Endothelial cell of umbilical vein (primary cell): ENCODE data around the gene VSTM4. TPM values are rescaled to one million over a fixed set of nuclear protein-coding genes. Genes with fewer than 3 reads are reported as not detected.

Experiments used
- BruUV-seq: library from RNA; stranded (reverse); fragments of 400-500 nt; replicated peaks from 2 replicates; lab custom pipeline; 2021; lab: Mats Ljungman, UMichigan
- CTCF ChIA-PET: fragments of 300-600, 350-600 bp; sonication (Branson Sonifier 250); formaldehyde crosslinking; loops from one replicate; lab custom pipeline; 2021; ENCODE audit warnings: antibody characterized with exemption, inconsistent platforms; lab: Charles Lee
- POLR2A ChIA-PET: fragments of 300-600, 350-600 bp; sonication (Branson Sonifier 250); formaldehyde crosslinking; loops from one replicate; lab custom pipeline; 2021; ENCODE audit warnings: antibody characterized with exemption, inconsistent platforms; lab: Charles Lee
- DNase-seq: peaks from one replicate; pipeline ENCODE4 v3.0.0-alpha.2; 2011; ENCODE audit warnings: low read depth, low spot score
- FAIRE-seq: peaks from 2 replicates; lab custom pipeline; 2011; peaks lifted over from hg19 to GRCh38; lab: Jason Lieb, UNC
- H2AFZ ChIP-seq: 2 replicates; pipeline ENCODE4 v1.6.0; 2012; ENCODE audit warnings: low read depth, low read length, control low read depth, inconsistent platforms
- H3K27ac ChIP-seq: 2 replicates; pipeline ENCODE4 v1.5.1; 2011; ENCODE audit warnings: low read depth, mild to moderate bottlenecking, control low read depth, low read length, moderate library complexity; ENCODE audit not compliant: insufficient read depth
- H3K27me3 ChIP-seq, 2 experiments: 2 replicates each; pipeline versions ENCODE4 v1.6.0 to v1.6.1; 2011; ENCODE audit warnings: low read length in 2 of 2, mixed read lengths in 1 of 2; ENCODE audit not compliant: control insufficient read depth in 2 of 2, insufficient read depth in 2 of 2
- H3K36me3 ChIP-seq, 2 experiments: 2 replicates in 1 of 2; 3 replicates in 1 of 2; pipeline ENCODE4 v1.5.1; 2011; ENCODE audit warnings: low read length in 2 of 2, mild to moderate bottlenecking in 1 of 2, moderate library complexity in 1 of 2; ENCODE audit not compliant: control insufficient read depth in 2 of 2, insufficient read depth in 2 of 2; ENCODE audit errors: extremely low read depth in 1 of 2
- H3K4me1 ChIP-seq: 3 replicates; pipeline ENCODE4 v1.5.1; 2011; ENCODE audit warnings: mild to moderate bottlenecking, low read length; ENCODE audit not compliant: control insufficient read depth, insufficient read depth; ENCODE audit errors: extremely low read depth
- H3K4me2 ChIP-seq: 2 replicates; pipeline ENCODE4 v1.6.1; 2011; ENCODE audit warnings: low read length, control low read depth, mixed read lengths; ENCODE audit not compliant: insufficient read depth
- H3K4me3 ChIP-seq, 3 experiments: fragments of 200-600 bp in 1 of 3; sonication (generic), shearing (Covaris generic) in 1 of 3; replicated peaks in 1 of 3; 2 replicates each; pipeline ENCODE4 v1.5.1; 2011 to 2016; ENCODE audit warnings: control low read depth in 3 of 3, low read length in 3 of 3, mild to moderate bottlenecking in 2 of 3, inconsistent platforms in 1 of 3, low read depth in 1 of 3, moderate library complexity in 1 of 3; ENCODE audit not compliant: insufficient read depth in 1 of 3
- H3K79me2 ChIP-seq: 2 replicates; pipeline ENCODE4 v1.6.0; 2012; ENCODE audit warnings: low read length, inconsistent platforms; ENCODE audit not compliant: control insufficient read depth, insufficient read depth
- H3K9ac ChIP-seq: replicated peaks from 2 replicates; pipeline ENCODE3; 2011; ENCODE audit warnings: low read length, control low read depth; ENCODE audit not compliant: insufficient read depth; ENCODE audit errors: extremely low read depth
- H3K9me1 ChIP-seq: replicated peaks from 3 replicates; pipeline ENCODE4 v1.6.0; 2011; ENCODE audit warnings: mild to moderate bottlenecking, low read length; ENCODE audit not compliant: control insufficient read depth, insufficient read depth; ENCODE audit errors: extremely low read depth
- H3K9me3 ChIP-seq: replicated peaks from 2 replicates; pipeline ENCODE4 v1.5.1; 2012; ENCODE audit warnings: low read length, inconsistent platforms; ENCODE audit not compliant: control insufficient read depth, insufficient read depth
- H4K20me1 ChIP-seq: replicated peaks from 2 replicates; pipeline ENCODE3; 2011; ENCODE audit warnings: mild to moderate bottlenecking, low read length; ENCODE audit not compliant: control insufficient read depth, insufficient read depth; ENCODE audit errors: extremely low read depth
- CTCF ChIP-seq, 2 donors: IDR thresholded peaks; 1 replicate in 1 of 2; 2 replicates in 1 of 2; pipeline ENCODE4 v1.5.1; 2011; ENCODE audit warnings: low read length in 2 of 2, mild to moderate bottlenecking in 2 of 2, moderate library complexity in 2 of 2, control low read depth in 1 of 2, inconsistent platforms in 1 of 2, low read depth in 1 of 2; ENCODE audit not compliant: insufficient read depth in 1 of 2; ENCODE audit errors: extremely low read depth in 1 of 2
- EZH2 ChIP-seq: IDR thresholded peaks from 2 replicates; pipeline ENCODE4 v1.6.1; 2012; ENCODE audit warnings: borderline replicate concordance, low read depth, mild to moderate bottlenecking, moderate library complexity, low read length, inconsistent platforms; ENCODE audit not compliant: severe bottlenecking
- JUN ChIP-seq: IDR thresholded peaks from 2 replicates; pipeline ENCODE4 v1.6.1; 2011; ENCODE audit warnings: borderline replicate concordance, low read depth; ENCODE audit not compliant: insufficient read length, insufficient read depth
- MAX ChIP-seq: IDR thresholded peaks from 2 replicates; pipeline ENCODE4 v1.6.1; 2011; ENCODE audit not compliant: insufficient read depth, insufficient read length
- MYC ChIP-seq: IDR thresholded peaks from one replicate; pipeline ENCODE4 v1.6.1; 2011; ENCODE audit warnings: mild to moderate bottlenecking, low read depth, low read length
- POLR2A ChIP-seq: IDR thresholded peaks from 2 replicates; pipeline ENCODE4 v1.6.1; 2012; ENCODE audit warnings: low read depth, mild to moderate bottlenecking, control low read depth, low read length
- dilution Hi-C: fragments of 300-500 bp; cut with MboI; formaldehyde crosslinking; loops from one replicate; pipeline ENCODE4 v1.15.0; 2019; ENCODE audit warnings: low sequenced_read_pairs; ENCODE audit not compliant: extremely low pct_ligation_motif_present
- intact Hi-C: fragments of 100-400 bp; cut with micrococcal nuclease; formaldehyde crosslinking; loops from one replicate; pipeline ENCODE4 v1.10.0; 2022
- polyA plus RNA-seq, 4 experiments: library from polyadenylated mRNA; depleted of rRNA in 3 of 4; stranded (reverse) in 3 of 4; unstranded in 1 of 4; fragments of >200 nt; gene quantifications; 2 replicates each; pipeline versions ENCODE4 v1.2.1 to v1.2.3, GENCODE V29; 2011 to 2012; ENCODE audit warnings: missing spikeins in 1 of 4
- total RNA-seq: library from RNA; stranded (reverse); gene quantifications from 2 replicates; pipeline ENCODE4 v1.2.3, GENCODE V29; 2021

Gene VSTM4
- total and polyA plus RNA-seq, 2 donors (not counting 3 experiments of a cell fraction or from before 2014, with no cell fraction given), result 0.07 TPM

- BruUV-seq, result no TSS peak
- DNase-seq (no peak), FAIRE-seq (no peak)
- Histone ChIP-seq H4K20me1 (no peaks in the 10 kb centered on the region), H3K9me1 (no peaks in the 10 kb centered on the region), H3K9ac (no peak overlapping the region), H3K4me3 (no peak overlapping the region), H3K9me3 (no peaks in the 10 kb centered on the region), H3K36me3 (no peaks in the 10 kb centered on the region), H3K27me3 (no peaks in the 10 kb centered on the region), H3K4me1 (no peaks in the 10 kb centered on the region), H3K79me2 (no peaks in the 10 kb centered on the region), H2AFZ (no peak overlapping the region), H3K4me2 (no peak overlapping the region), H3K27ac (no peak overlapping the region)
- TF ChIP-seq MAX, result no peak
- TF ChIP-seq JUN, result no peak
- no peak for TF ChIP-seq EZH2
- TF ChIP-seq CTCF (IDR thresholded peaks at IDR 0.05; ENCODE audit: extremely low read depth in 1 of 2, insufficient read depth in 1 of 2, low read depth in 1 of 2, low read length in 2 of 2), result no peak
- no peak for TF ChIP-seq MYC
- TF ChIP-seq POLR2A, result no peak
- ChIA-PET POLR2A (no interaction called here), CTCF (no interaction called here)
- intact Hi-C loops (no loop called here), dilution Hi-C loops (no loop called here)
Observed at GRCh38 chr10:49099046-49099445, 16.3 kb downstream of the VSTM4 start.
